Measurements from ENCODE around the gene CDH20.

Gene CDH20

DNA sequence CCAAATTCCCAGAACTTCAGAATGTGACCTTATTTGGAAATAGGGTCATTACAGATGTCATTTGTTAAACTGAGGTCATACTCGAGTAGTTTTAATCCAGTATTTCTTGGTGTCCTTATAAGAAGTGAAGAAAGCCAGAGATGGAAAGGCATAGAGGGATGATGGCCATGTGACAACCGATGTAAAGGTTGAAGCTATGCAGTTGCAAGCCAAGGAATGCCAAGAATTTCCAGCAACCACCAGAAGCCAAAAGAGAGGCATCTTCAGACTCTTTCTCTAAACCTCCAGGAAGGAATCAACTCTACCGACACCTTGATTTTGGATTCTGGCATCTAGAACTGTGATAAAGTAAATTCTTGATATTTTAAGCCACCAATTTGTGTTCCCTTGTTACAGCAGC, 242.2 kb downstream of the CDH20 start:
- no peak for DNase-seq (ENCODE audit: low read depth)

DNA sequence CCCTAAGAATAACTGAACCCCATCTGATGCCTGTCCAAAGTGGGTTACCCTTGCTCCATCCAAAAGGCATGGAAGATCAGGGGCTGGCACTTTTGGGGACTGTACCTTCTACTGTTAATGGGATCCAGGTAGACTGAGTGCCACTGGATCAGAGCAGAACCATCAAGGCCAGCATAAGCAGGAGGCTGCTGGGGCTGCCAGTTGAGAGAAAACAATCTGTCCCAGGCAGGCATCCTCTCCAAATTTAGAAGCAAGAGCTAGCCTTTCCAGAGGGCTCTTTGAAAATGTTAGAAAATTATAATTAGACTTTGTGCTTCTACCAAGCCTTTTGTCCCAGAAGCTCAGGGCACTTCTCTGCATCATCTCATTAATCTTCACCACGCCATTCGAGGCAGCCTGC, 245.6 kb downstream of the CDH20 start:
- DNase-seq (ENCODE audit: low read depth), result no peak

DNA sequence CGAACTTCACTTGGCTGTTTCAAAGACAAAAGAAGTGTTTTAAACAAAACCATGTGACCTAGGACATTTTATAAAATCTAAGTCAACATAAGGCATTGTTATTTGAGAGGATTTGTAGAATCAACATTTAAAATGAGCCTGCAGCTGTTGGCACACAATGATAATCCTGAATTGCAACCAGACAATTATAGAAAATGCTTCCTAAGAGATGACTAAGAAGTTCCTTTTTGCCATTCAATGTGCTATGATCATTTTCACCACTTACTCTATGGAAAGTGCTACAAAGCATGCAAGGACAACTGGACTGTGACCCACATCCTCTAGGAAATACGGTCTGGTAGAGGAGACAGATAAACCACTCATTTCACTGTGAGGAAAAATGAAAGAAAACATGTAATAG, 246.4 kb downstream of the CDH20 start:
- DNase-seq (ENCODE audit: low read depth), result no peak

DNA sequence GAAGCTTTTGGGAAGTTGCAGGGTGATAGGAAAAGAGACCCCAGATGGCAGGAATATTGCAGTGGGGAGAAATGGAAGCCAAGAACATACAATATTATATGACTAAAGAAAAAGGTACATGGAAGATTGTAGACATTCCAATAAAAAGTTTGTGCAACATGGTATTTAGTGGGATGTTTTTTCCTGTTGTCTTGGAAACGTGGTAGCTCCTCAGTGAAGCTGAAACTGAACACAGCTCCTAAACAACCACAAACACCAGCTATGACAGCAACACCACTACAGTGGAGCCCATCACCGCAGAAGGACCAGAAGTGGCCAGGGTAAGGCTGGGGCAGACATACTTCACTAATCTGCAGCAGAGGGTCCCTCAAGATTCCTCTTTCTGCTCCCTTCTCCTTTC, 246.8 kb downstream of the CDH20 start:
- DNase-seq (ENCODE audit: low read depth), result no peak

DNA sequence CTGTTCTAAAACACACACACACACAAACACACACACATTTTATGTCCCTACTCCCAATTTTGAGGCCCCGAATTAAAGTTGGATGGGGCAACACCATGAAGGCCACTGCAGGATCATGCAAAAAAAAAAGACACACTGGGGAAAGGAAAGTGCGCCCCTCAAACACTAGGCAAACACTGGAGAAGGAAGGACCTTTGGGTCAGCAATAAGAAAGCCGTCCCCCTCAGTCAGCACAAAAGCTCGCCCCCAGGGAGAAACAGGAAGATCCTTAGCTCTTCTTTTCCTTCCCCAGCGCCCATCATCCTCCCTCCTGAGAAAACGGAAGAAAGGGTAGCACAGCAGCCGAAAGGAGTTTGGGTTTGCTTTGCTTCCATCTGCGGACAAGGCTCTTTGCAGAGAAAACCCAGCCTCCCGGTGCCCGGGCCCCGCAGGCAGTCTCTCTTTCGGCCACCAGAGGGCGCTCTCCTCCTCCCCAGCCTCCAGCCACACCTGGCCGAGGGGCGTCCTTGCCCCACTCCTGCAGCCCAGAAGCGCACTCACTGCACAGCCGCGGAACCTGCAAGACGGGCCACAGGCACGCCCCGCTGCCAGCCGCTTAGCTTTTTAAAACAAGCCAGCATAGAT, 248.5 kb downstream of the CDH20 start:
- no peak for DNase-seq (ENCODE audit: low read depth)

DNA sequence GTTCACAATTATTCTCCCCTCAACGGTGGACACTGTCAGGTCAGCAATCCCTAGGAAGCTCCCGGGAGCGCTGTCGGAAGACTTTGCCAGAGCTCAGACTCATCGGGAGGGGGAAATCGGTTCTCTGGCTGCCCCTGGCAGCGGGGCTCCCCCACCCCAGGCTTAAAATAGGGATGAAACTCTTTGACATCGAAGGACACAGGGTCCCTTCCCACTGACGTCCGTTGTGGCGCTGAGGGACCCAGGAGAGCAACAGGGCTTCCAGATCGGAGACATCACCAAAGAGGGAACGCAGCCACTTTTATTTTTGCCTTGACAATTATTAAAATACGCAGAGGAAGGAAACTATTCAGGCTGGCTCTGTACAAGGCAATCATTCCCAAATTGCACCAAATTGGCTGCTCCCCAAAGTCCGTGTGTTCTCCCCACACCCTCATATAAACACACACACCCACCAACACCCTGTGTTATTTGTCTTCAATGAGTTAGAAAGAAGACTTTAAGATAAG, 249.0 kb downstream of the CDH20 start:
- DNase-seq (ENCODE audit: low read depth), result no peak

DNA sequence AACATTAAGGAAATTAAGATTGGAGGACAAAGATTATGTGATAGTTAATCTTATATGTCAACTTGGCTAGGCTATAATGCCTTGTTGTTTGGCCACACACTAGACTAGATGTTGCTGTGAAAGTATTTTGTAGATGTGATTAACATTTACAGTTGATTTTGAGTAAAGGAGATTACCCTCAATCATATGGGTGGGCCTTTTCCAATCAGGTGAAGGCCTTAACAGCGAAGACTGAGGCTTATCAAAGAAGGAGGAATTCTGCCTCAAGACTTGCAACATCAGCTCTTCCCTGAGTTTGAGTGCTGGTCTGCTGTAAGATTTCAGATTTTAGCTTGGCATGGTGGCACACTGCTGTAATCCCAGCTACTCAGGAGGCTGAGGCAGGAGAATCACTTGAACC, 250.3 kb downstream of the CDH20 start:
- DNase-seq (ENCODE audit: low read depth), result no peak

DNA sequence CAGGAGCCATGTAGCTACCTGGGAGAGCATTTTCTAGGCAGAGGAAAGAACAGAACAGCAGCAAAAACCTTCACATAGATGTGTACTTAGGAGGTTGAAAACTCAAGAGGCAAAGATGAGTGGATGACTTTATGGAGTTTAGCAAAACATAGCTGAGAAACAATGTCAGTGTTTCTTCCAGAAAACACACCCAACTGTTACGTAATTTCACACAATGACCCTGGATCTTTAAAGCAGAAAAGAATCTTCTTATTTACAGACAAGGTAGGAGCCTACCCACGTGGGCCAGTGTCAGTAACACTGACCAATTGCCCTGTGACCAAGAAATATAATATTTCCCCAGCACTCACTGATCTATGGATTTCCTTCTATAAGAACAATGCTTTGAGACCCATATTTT, 254.6 kb downstream of the CDH20 start:
- no peak for DNase-seq (ENCODE audit: low read depth)

DNA sequence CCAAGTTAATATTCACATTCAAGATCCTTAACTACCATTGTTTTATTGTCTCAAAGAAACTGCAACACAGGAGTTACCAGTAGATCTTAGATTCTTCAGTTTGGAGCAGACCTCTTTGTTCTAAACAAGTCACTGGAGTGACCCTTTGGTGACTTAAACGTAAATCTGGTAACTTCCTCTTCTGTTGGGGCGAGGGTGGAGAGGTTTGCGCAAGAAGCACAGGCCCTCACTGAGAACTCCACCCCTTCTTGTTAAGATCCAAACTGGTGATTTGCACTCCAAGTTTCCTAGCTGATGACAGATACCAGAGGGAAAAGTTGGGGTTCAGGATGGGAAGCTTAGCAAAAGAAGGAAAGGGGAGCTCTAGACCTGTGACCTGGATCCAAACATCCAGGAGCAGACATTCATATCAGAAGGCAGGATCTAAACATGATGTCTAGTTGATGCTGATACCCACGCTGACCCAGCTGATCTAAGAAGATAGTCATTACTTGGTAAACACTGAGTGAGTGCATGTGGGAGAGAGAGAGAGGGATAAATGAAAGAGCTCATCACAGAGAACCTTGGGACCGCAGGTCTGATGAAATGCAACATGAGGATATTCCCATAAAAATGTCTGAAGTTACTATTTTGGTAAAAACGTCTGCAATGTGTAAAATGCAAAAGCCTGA, 256.0 kb downstream of the CDH20 start:
- DNase-seq (ENCODE audit: low read depth), result no peak

DNA sequence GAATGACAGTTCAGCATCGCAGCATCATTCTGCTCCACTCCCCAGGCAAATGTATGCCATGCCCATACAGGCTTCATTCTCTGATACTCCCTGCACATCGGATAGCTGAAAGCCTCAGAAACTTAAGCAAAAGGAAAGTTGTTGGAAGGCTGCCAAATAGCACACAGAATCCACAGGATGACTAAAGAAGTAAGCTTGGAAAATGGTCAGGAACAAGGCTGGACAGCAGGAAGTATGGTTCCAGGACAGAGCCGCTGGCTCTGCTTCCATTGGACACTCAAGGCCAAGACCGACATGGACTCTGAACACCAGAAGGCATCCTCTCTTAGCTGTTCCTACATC, 256.5 kb downstream of the CDH20 start:
- DNase-seq (ENCODE audit: low read depth), result no peak

DNA sequence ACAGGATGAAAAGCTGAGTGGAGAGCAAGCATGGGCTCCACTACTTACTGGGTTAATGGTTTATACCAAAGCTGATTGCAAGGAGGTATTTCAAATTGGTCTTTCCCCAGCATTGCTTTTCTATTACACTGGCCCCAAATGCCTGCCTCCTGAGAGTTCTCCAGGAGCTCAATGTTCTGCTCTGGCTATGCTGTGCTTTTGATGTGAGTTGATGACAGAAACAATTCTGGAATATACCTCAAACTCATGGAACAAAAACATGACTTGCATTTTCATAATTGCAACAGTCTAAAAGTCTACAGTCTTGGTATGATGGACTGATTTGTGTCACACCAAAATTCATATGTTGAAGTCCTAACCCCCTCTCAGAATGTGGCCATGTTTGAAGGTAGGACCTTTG, 258.0 kb downstream of the CDH20 start:
- no peak for DNase-seq (ENCODE audit: low read depth)

DNA sequence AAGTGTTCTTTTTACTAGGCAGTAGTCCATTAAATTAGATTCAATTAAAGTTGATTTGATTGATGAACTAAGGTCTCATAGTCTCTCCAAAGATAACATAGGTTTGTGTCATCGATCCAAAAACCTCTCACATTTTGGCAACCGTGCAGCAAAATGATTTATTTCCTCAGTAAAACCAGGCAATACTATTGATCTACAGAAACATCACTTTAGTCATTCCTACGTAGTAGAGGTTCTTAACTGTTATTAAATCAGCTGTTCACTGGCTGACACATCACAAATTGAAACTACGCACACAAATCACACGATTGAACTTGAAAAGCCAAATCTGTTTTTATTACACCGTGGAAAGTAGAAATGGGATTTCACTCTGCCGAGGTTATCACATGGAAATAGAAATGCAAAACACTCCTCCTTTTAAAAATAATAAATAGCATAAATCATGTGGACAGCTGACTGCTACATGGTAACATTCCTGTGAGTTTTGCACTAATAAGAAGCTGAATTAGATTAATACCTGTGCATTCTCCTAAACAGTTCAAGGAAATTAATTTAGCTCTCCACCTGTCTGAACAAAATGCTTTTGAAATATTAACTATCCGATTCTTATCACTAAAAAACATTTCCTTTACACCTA, 262.5 kb downstream of the CDH20 start:
- no peak for DNase-seq (ENCODE audit: low read depth)

DNA sequence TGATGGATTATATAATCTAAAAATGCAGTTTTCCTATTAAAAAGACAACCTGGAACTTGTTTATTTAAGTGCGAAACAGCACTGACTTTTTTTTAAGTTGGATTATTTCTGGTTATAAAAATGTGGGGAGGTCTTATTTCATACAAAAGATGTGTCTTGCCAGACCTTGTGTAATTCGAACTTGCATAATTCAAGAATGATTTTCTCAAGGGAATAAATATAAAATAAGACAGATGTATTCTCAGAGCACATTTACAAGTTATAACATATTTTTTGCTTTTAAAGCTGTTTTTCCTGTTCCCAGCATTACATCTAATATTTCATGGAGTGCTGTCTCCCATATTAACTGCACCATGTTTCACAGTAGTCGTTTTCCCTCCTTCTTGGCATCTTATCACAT, 263.1 kb downstream of the CDH20 start:
- no peak for DNase-seq (ENCODE audit: low read depth)

DNA sequence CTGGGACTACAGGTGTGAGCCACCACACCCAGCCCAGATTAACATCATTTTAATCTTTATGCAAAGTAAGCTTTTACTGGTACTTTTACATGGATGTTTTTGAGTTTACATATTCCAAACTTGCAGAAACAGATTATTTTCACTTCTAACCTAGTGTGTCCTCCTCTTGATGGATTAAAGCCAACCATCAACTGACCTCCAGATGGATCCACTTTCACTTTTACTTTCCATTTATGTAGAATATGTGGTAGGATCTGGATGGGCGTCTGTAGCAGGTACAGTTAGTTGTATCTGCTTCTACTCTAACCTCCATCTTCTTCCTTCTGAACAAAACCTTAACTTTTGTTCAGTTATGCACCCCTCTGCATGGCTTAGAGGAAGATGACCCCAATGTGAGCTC, 264.1 kb downstream of the CDH20 start:
- no peak for DNase-seq (ENCODE audit: low read depth)

DNA sequence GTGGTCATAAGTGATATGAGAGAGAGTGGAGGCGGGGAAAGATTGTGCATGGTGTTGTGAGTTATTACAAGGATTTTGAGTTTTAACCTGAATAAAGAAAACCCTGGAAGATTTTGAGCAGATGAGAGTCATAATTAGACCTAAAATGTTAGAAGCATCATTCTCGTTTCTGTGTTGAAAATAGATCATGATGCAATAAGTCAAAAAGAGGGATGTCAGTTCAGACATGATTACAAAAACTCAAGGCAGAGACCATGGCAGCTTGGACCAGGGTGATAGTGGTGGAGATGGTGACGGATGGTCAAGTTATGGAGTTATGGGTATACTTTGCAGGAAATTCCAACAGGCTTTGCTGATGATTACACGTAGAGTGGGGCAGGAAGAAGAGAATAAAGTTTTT, 267.2 kb downstream of the CDH20 start:
- DNase-seq (ENCODE audit: low read depth), result no peak

DNA sequence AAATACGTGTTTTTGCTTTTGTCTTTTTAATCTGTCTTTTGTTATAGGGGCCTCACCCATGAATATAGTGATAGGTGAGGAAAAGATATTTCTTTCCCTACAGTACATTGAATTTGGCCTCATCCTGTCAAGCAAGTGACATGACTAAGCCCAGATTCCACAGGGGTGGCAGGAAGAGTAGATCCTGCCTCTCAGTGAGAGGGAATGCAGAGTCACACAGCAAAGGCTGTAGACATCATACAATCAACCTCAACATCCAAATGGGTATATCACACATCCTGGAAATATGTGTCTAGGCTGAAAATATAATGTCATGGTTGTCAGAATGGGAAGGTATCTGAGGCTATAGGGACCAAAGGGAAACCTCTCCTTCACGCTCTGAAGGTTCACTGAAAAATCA, 269.6 kb downstream of the CDH20 start:
- DNase-seq (ENCODE audit: low read depth), result no peak

Measured in GM04503 (cell line).